Parathyroid adenoma (tissue), 2 donors: ENCODE results near the gene CTBP2.

Source experiments
- H2AFZ ChIP-seq: fragments of 300-600 bp; sonication (generic); one replicate; pipeline ENCODE4 v1.7.0; 2017; ENCODE audit warnings: antibody characterized with exemption, mild to moderate bottlenecking
- H3K27ac ChIP-seq: fragments of 300-600 bp; sonication (generic); one replicate; pipeline ENCODE4 v1.7.0; 2017
- H3K27me3 ChIP-seq: fragments of 300-600 bp; sonication (generic); one replicate; pipeline ENCODE4 v1.7.0; 2017; ENCODE audit warnings: low read length; ENCODE audit not compliant: control insufficient read depth, insufficient read depth
- H3K36me3 ChIP-seq: fragments of 300-600 bp; sonication (generic); one replicate; pipeline ENCODE4 v1.7.0; 2017; ENCODE audit warnings: low read length; ENCODE audit not compliant: control insufficient read depth, insufficient read depth
- H3K4me1 ChIP-seq: fragments of 300-600 bp; sonication (generic); one replicate; pipeline ENCODE4 v1.7.0; 2017; ENCODE audit warnings: control low read depth
- H3K4me2 ChIP-seq: fragments of 300-600 bp; sonication (generic); one replicate; pipeline ENCODE4 v1.7.0; 2017; ENCODE audit warnings: low read length
- H3K4me3 ChIP-seq: fragments of 300-600 bp; sonication (generic); one replicate; pipeline ENCODE4 v1.7.0; 2017; ENCODE audit warnings: low read depth, low read length
- H3K79me2 ChIP-seq: fragments of 300-600 bp; sonication (generic); one replicate; pipeline ENCODE4 v1.7.0; 2017; ENCODE audit warnings: control low read depth
- H3K9ac ChIP-seq: fragments of 300-600 bp; sonication (generic); one replicate; pipeline ENCODE4 v1.7.0; 2017; ENCODE audit warnings: mild to moderate bottlenecking
- H3K9me3 ChIP-seq: fragments of 300-600 bp; sonication (generic); one replicate; pipeline ENCODE4 v1.7.0; 2017; ENCODE audit warnings: low read length; ENCODE audit not compliant: control insufficient read depth
- CTCF ChIP-seq: fragments of 300-600 bp; sonication (generic); IDR thresholded peaks from one replicate; pipeline ENCODE4 v1.7.0; 2017; ENCODE audit warnings: antibody characterized with exemption, mild to moderate bottlenecking
- donor health status: primary hyperparathyroidism.

CTBP2 gene

GRCh38 chr10:124996854-124997215 lies 163.5 kb downstream of the CTBP2 start:
- no peak for TF ChIP-seq CTCF
- no peak overlapping the region for H3K27ac ChIP-seq
- no peak overlapping the region for H3K9ac ChIP-seq
- H3K27me3 ChIP-seq, result no peaks in the 10 kb centered on the region
- no peaks in the 10 kb centered on the region for H3K36me3 ChIP-seq
- H3K9me3 ChIP-seq, result no peaks in the 10 kb centered on the region
- no peak overlapping the region for H3K4me3 ChIP-seq
- H3K4me2 ChIP-seq, result no peak overlapping the region
- H3K79me2 ChIP-seq, result peaks cover 15% of the 10 kb centered on the region
- H2AFZ ChIP-seq, result no peak overlapping the region
- peaks cover 11% of the 10 kb centered on the region for H3K4me1 ChIP-seq

- Histone ChIP-seq H3K4me2 (no peak overlapping the region), H3K36me3 (no peaks in the 10 kb centered on the region), H3K27me3 (no peaks in the 10 kb centered on the region), H2AFZ (no peak overlapping the region), H3K27ac (no peak overlapping the region), H3K9ac (no peak overlapping the region), H3K9me3 (no peaks in the 10 kb centered on the region), H3K79me2 (peaks cover 12% of the 10 kb centered on the region), H3K4me1 (peaks cover 11% of the 10 kb centered on the region), H3K4me3 (no peak overlapping the region)
- no peak for TF ChIP-seq CTCF
Measured at GRCh38 chr10:124996127-124996853, 164.1 kb downstream of the CTBP2 start.

GRCh38 chr10:124995605-124996004 lies 164.8 kb downstream of the CTBP2 start:
- Histone ChIP-seq H2AFZ (no peak overlapping the region), H3K4me1 (peaks cover 5% of the 10 kb centered on the region), H3K9ac (no peak overlapping the region), H3K36me3 (no peaks in the 10 kb centered on the region), H3K4me3 (no peak overlapping the region), H3K79me2 (peaks cover 12% of the 10 kb centered on the region), H3K27ac (no peak overlapping the region), H3K9me3 (no peaks in the 10 kb centered on the region), H3K4me2 (no peak overlapping the region), H3K27me3 (no peaks in the 10 kb centered on the region)
- TF ChIP-seq CTCF, result no peak

GRCh38 chr10:124994573-124995473 lies 165.5 kb downstream of the CTBP2 start:
- no peak overlapping the region for H3K4me2 ChIP-seq
- H3K27ac ChIP-seq, result no peak overlapping the region
- H3K36me3 ChIP-seq, result no peaks in the 10 kb centered on the region
- H3K9ac ChIP-seq, result no peak overlapping the region
- no peak overlapping the region for H3K4me3 ChIP-seq
- H3K79me2 ChIP-seq, result peaks cover 12% of the 10 kb centered on the region
- H3K4me1 ChIP-seq, result no peaks in the 10 kb centered on the region
- no peak for TF ChIP-seq CTCF
- H3K27me3 ChIP-seq, result no peaks in the 10 kb centered on the region
- H3K9me3 ChIP-seq, result no peaks in the 10 kb centered on the region
- no peak overlapping the region for H2AFZ ChIP-seq
